Activated CD4-positive, alpha-beta memory T cell treated with anti-CD3 and anti-CD28 coated beads, Interleukin-2, amount 10 ng/mL, durations not matched to agents 7 days and 5 days (primary cell): ENCODE results near the gene EPB41L4B. TPM values are rescaled to one million over a fixed set of nuclear protein-coding genes. Genes with fewer than 3 reads are reported as not detected.

Source experiments
- CTCF ChIA-PET: fragments of 350-600 bp; sonication (Branson Sonifier 250); formaldehyde crosslinking; loops from one replicate; lab custom pipeline; 2021; ENCODE audit warnings: antibody characterized with exemption, inconsistent platforms; lab: Charles Lee
- POLR2A ChIA-PET: fragments of 350-600 bp; sonication (Branson Sonifier 250); formaldehyde crosslinking; loops from one replicate; lab custom pipeline; 2021; ENCODE audit warnings: antibody characterized with exemption; lab: Charles Lee
- DNase-seq: peaks from one replicate; pipeline ENCODE4 v3.0.0-alpha.2; 2020
- H3K27ac Mint-ChIP-seq: one replicate; pipeline ENCODE4 v1.8.0; 2021; ENCODE audit warnings: mild to moderate bottlenecking, mixed read lengths
- H3K27me3 Mint-ChIP-seq: one replicate; pipeline ENCODE4 v1.8.0; 2021; ENCODE audit warnings: mixed read lengths
- H3K36me3 Mint-ChIP-seq: one replicate; pipeline ENCODE4 v1.8.0; 2021; ENCODE audit warnings: low read depth, mixed read lengths
- H3K4me1 Mint-ChIP-seq: one replicate; pipeline ENCODE4 v1.8.0; 2021; ENCODE audit warnings: mixed read lengths
- H3K4me3 Mint-ChIP-seq: one replicate; pipeline ENCODE4 v1.8.0; 2021; ENCODE audit warnings: mild to moderate bottlenecking, mixed read lengths
- H3K9me3 Mint-ChIP-seq: one replicate; pipeline ENCODE4 v1.8.0; 2021; ENCODE audit warnings: mixed read lengths
- total RNA-seq, 2 experiments: library from RNA; stranded (reverse); gene quantifications; one replicate each; pipeline ENCODE4 v1.2.3, GENCODE V29; 2021

EPB41L4B gene
- total RNA-seq, 2 experiments from 2014 or later: 0.08 to 0.18 TPM

GRCh38 chr9:109182940-109183798, 137.7 kb downstream of the EPB41L4B start:
- ChIA-PET POLR2A (no interaction called here), CTCF (interaction anchor here (1.9 kb wide), 1 partner anchor 10 kb away, joined by 6 read pairs; no protein-coding TSS in a partner anchor)
- DNase-seq: no peak
- Mint-ChIP-seq H3K36me3 (no peaks in the 10 kb centered on the region), H3K27ac (no peak overlapping the region), H3K4me3 (no peak overlapping the region), H3K4me1 (peaks cover 6% of the 10 kb centered on the region), H3K27me3 (peaks cover 16% of the 10 kb centered on the region), H3K9me3 (no peaks in the 10 kb centered on the region)

- Mint-ChIP-seq H3K27ac (no peak overlapping the region), H3K36me3 (no peaks in the 10 kb centered on the region), H3K27me3 (peaks cover 16% of the 10 kb centered on the region), H3K4me1 (peaks cover 6% of the 10 kb centered on the region), H3K9me3 (no peaks in the 10 kb centered on the region), H3K4me3 (no peak overlapping the region)
- POLR2A ChIA-PET: no interaction called here
- CTCF ChIA-PET: interaction anchor here (1.9 kb wide), 1 partner anchor 10 kb away, joined by 6 read pairs; no protein-coding TSS in a partner anchor
- DNase-seq: no peak
These were observed 138.3 kb downstream of the EPB41L4B start for GRCh38 chr9:109182550-109182939.

- Mint-ChIP-seq H3K9me3 (no peaks in the 10 kb centered on the region), H3K27ac (no peak overlapping the region), H3K36me3 (no peaks in the 10 kb centered on the region), H3K4me3 (no peak overlapping the region), H3K27me3 (peaks cover 16% of the 10 kb centered on the region), H3K4me1 (peaks cover 6% of the 10 kb centered on the region)
- ChIA-PET POLR2A (no interaction called here), CTCF (no interaction called here)
- DNase-seq: no peak
These were observed 139.6 kb downstream of the EPB41L4B start for GRCh38 chr9:109181284-109181683.

DNA sequence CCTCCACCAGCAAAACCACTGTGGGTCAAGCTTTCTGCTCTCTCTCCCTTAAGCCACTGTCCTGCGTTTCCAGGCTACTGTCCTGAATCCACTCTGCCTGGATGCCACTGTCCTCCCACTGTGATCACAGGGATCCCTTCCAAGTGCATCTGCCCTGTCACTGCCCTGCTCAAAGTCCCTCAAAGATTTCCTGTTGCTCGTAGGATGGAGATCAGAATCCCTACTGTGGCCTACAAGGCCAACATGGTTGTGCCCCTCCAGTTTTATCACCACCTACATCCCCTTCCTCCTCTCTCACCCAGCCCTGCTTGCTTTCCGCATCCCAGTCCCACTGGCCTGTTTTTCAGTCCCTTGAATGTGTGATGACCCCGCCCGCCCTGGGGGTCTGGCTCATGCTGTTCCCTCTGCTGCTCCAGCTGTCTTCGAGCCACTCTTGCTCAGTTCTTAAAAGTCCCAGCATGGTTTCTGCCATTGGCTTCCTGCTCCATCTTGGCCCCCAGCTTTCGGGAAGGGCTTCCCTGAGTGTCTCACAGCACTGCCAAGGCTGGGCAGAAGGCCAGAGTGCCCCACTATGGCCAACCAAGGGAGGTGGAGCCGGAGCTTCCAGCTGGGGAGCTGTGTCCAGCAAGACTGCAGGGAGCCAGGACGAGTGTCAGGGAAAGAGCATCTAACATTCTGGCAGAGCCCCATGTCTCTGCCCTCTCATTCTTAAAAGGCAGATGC, 140.9 kb downstream of the EPB41L4B start:
- H3K9me3 Mint-ChIP-seq: no peaks in the 10 kb centered on the region
- CTCF ChIA-PET: no interaction called here

GRCh38 chr9:109176963-109177362, 143.9 kb downstream of the EPB41L4B start:
- H3K27ac Mint-ChIP-seq: no peak overlapping the region
- no peak overlapping the region for H3K4me3 Mint-ChIP-seq
- CTCF ChIA-PET: no interaction called here
- H3K9me3 Mint-ChIP-seq: no peaks in the 10 kb centered on the region
- peaks cover 6% of the 10 kb centered on the region for H3K4me1 Mint-ChIP-seq
- H3K27me3 Mint-ChIP-seq: peaks cover 18% of the 10 kb centered on the region
- POLR2A ChIA-PET: no interaction called here
- no peak for DNase-seq
- no peaks in the 10 kb centered on the region for H3K36me3 Mint-ChIP-seq

More for the DNA sequence above, 140.9 kb downstream of the EPB41L4B start:
- Mint-ChIP-seq H3K36me3 (no peaks in the 10 kb centered on the region), H3K4me1 (peaks cover 6% of the 10 kb centered on the region), H3K27me3 (peaks cover 16% of the 10 kb centered on the region), H3K27ac (no peak overlapping the region), H3K4me3 (no peak overlapping the region)
- DNase-seq: no peak
- POLR2A ChIA-PET: no interaction called here

- ChIA-PET CTCF (no interaction called here), POLR2A (no interaction called here)
- H3K27ac Mint-ChIP-seq: no peak overlapping the region
- H3K36me3 Mint-ChIP-seq: no peaks in the 10 kb centered on the region
- peaks cover 18% of the 10 kb centered on the region for H3K27me3 Mint-ChIP-seq
- no peaks in the 10 kb centered on the region for H3K9me3 Mint-ChIP-seq
- H3K4me3 Mint-ChIP-seq: no peak overlapping the region
- H3K4me1 Mint-ChIP-seq: peaks cover 4% of the 10 kb centered on the region
- no peak for DNase-seq
These were observed 144.5 kb downstream of the EPB41L4B start for GRCh38 chr9:109176386-109176785.

DNA sequence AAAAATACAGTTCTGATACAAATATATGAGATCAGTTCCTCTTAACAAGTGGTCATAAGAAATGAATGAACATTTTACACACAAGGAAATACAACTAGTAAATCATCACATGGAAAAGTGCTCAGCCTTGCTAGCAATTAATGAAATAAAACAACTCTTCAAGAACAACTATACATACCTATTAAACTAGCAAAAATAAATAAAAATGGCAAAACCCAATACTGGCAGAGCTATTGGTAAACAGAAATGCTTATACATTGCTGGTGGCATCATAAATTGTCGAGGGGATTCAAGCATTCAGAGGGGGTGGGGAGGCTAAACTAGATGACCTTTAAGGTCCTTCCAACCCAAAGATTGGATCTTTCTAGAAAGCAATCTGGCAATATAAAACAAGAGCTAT, 147.9 kb downstream of the EPB41L4B start:
- peaks cover 2% of the 10 kb centered on the region for H3K4me1 Mint-ChIP-seq
- peaks cover 16% of the 10 kb centered on the region for H3K27me3 Mint-ChIP-seq
- H3K27ac Mint-ChIP-seq: no peak overlapping the region
- H3K36me3 Mint-ChIP-seq: no peaks in the 10 kb centered on the region
- H3K4me3 Mint-ChIP-seq: no peak overlapping the region
- CTCF ChIA-PET: interaction anchor here (1.8 kb wide), 1 partner anchor 10 kb away, joined by 6 read pairs; no protein-coding TSS in a partner anchor
- DNase-seq: no peak
- POLR2A ChIA-PET: no interaction called here
- H3K9me3 Mint-ChIP-seq: no peaks in the 10 kb centered on the region

DNA sequence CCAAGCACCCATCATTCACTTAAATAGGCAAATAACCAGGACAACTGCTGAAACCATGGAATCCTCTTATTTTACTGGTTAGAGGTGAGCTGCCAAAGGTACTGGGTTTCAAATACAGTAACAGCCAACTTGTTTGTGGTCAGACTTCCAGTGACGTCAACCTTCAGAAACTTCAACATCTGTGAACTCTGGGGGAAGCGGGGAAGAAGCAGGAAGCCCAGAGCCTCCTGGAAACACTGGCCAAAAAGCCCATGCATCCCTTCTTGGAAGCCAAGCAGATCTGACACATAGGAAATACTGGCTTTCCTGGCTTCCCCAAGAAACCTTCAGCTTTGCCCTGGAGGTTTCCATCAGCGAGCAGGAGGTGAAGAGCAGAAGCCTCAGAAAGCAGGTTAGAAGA, 148.9 kb downstream of the EPB41L4B start:
- H3K27ac Mint-ChIP-seq: no peak overlapping the region
- peaks cover 25% of the 10 kb centered on the region for H3K27me3 Mint-ChIP-seq
- no peaks in the 10 kb centered on the region for H3K9me3 Mint-ChIP-seq
- DNase-seq: no peak
- H3K36me3 Mint-ChIP-seq: no peaks in the 10 kb centered on the region
- POLR2A ChIA-PET: no interaction called here
- no peak overlapping the region for H3K4me3 Mint-ChIP-seq
- H3K4me1 Mint-ChIP-seq: peaks cover 6% of the 10 kb centered on the region
- CTCF ChIA-PET: interaction anchor here (1.8 kb wide), 1 partner anchor 11 kb away, joined by 6 read pairs; no protein-coding TSS in a partner anchor

GRCh38 chr9:109168170-109168569, 152.7 kb downstream of the EPB41L4B start:
- Mint-ChIP-seq H3K27ac (no peak overlapping the region), H3K9me3 (no peaks in the 10 kb centered on the region), H3K4me1 (peaks cover 6% of the 10 kb centered on the region), H3K36me3 (no peaks in the 10 kb centered on the region), H3K27me3 (peaks cover 41% of the 10 kb centered on the region), H3K4me3 (no peak overlapping the region)
- ChIA-PET POLR2A (no interaction called here), CTCF (no interaction called here)
- DNase-seq: no peak

DNA sequence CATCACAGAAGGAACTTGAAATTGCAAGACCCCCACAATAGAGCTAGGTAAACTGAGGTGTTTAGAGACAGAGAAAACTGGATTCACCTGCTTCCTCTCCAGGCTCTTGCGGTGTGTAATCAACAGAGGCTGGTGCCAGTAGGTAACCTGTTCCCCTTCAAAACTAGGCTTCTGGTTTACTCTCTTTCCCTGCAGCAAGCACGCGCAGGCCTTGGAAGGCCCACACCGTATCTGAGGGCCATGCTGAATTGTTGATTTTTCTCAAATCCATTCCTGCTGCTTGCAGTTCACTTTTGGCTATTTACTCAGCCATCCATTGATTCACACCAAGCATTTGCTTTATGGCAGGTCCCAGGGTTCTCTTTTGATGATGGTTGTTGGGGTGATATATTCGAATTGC, 153.1 kb downstream of the EPB41L4B start:
- Mint-ChIP-seq H3K27ac (no peak overlapping the region), H3K4me3 (no peak overlapping the region), H3K4me1 (peaks cover 6% of the 10 kb centered on the region), H3K27me3 (peaks cover 41% of the 10 kb centered on the region), H3K9me3 (no peaks in the 10 kb centered on the region), H3K36me3 (no peaks in the 10 kb centered on the region)
- no peak for DNase-seq
- ChIA-PET CTCF (no interaction called here), POLR2A (no interaction called here)

GRCh38 chr9:109166771-109167601, 153.9 kb downstream of the EPB41L4B start, which contains the start of gene FRRS1L:
TSS of gene FRRS1L (minus strand) at chr9:109167249. CDS start at chr9:109167138, 111 bp downstream.
- Mint-ChIP-seq H3K27me3 (peaks cover 41% of the 10 kb centered on the region), H3K36me3 (no peaks in the 10 kb centered on the region), H3K9me3 (no peaks in the 10 kb centered on the region), H3K27ac (no peak within 1 kb of the TSS), H3K4me1 (peaks cover 6% of the 10 kb centered on the region), H3K4me3 (no peak within 1 kb of the TSS)
- DNase-seq: no peak
- ChIA-PET CTCF (no interaction called here), POLR2A (no interaction called here)

- Mint-ChIP-seq H3K4me3 (no peak overlapping the region), H3K36me3 (no peaks in the 10 kb centered on the region), H3K4me1 (peaks cover 6% of the 10 kb centered on the region), H3K27me3 (peaks cover 41% of the 10 kb centered on the region), H3K27ac (no peak overlapping the region), H3K9me3 (no peaks in the 10 kb centered on the region)
- POLR2A ChIA-PET: no interaction called here
- CTCF ChIA-PET: no interaction called here
- DNase-seq: no peak
These were observed 154.6 kb downstream of the EPB41L4B start for GRCh38 chr9:109166171-109166770.
